Suppressor macrophage treated with lipopolysaccharide for 1 hour (primary cell): ENCODE results near the gene AGMO.
"Not testable (repeated sequence)": the region's sequence is repeated elsewhere in the genome, so short reads cannot be mapped to it uniquely, and the experiment has no call there.

Experiments
- DNase-seq, 3 donors: peaks; one replicate each; pipeline ENCODE4 v3.0.0-alpha.2; 2020 to 2022

The AGMO gene

GRCh38 chr7:15558756-15559155 is 3.1 kb downstream of the AGMO start:
- no peak for DNase-seq

GRCh38 chr7:15557686-15558085 is 4.1 kb downstream of the AGMO start:
- DNase-seq = no peak

DNA sequence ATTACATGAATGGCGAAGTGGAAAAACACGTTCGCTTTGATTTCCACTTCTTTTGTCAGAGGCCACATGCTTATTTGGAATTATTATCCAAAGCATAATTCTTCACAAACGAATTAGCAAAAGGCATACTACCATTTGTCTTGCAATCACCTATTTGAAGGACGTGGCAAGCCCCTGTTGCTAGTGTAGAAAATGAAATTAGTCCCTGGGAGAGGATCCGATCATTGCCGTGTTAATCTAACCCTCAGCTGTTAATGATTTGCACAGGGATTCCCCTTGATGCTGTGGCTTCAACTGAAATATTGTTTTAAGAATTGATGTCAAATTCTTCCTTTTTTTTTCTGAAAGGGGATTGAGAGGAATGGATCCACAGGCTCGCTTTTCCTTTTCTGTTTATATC is 4.6 kb downstream of the AGMO start:
- no peak for DNase-seq

- DNase-seq = no peak
These were observed 5.3 kb downstream of the AGMO start for GRCh38 chr7:15556339-15557105.

- no peak for DNase-seq
These were observed 6.4 kb downstream of the AGMO start for GRCh38 chr7:15555381-15555859.

GRCh38 chr7:15554744-15555143 is 7.1 kb downstream of the AGMO start:
- no peak for DNase-seq

DNA sequence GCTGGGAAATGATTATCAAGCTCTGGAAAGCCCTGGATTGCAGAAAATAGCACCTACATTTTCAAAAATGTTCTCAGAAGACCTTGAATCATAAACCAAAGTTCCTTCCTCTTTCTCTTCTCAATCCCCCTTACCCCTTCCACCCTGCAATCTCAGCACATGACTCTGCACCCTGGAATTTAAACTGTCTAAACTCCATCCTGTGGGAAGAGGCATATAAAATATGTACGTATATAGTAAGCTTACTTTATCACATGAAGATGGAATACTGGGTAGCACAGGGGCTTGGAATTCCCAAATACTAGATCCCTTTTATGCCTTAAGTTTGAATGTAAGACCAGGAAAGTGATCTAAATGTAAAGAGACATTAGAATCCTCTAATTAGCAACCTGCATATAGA is 7.7 kb downstream of the AGMO start:
- no peak for DNase-seq

- DNase-seq = not testable (repeated sequence)
These were observed 14.5 kb downstream of the AGMO start for GRCh38 chr7:15547320-15547719.

GRCh38 chr7:15546272-15546792 is 15.5 kb downstream of the AGMO start:
- DNase-seq = no peak

DNA sequence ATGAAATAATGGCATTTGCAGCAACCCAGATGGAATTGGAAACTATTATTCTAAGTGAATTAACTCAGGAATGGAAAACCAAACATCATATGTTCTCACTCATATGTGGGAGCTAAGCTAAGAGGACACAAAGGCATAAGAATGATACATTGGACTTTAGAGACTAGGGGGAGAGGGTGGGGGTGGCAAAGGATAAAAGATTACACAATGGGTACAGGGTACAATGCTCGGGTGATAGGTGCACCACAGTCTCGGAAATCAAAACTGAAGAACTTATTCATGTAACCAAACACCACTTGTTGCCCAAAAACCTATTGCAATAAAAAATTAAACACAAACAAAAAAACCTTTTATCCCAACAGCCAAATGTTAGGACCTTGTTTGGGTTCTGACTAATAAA is 17.8 kb downstream of the AGMO start:
- DNase-seq = no peak

DNA sequence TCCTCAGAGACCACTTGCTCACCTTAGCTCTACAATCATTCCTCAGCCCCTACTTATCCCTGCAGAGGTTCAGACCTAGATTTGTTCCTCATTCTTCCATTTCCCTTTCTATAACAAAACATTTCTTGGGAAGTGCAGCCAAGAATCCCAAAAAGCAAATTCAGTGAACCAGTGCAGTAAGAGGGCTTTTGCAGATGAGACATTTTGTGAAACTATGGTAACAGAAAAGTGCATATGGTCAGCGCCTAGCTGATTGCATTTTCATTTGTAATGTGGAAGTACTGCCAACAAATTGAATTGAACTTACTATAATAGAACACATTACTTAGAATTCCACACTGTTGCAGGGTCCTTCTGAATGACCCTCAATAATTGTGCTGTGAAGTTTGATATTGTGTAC is 18.6 kb downstream of the AGMO start:
- no peak for DNase-seq

DNA sequence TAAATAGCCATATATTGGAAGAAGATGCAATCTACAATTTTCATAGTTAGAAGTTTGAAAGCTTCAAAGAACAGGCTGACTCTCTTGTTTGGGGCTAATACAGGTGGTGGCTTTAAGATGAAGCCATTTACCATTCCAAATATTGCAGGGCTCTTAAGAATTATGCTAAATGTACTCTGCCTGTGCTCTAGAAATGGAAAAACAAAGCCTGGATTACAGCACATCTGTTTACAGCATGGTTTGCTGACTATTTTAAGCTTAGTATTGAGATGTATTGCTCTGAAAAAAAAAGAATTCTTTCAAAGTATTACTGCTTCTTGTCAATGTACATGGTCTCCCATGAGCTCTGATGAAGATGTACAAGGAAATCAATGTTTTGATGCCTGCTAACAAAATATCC is 34.2 kb downstream of the AGMO start:
- DNase-seq = no peak

DNA sequence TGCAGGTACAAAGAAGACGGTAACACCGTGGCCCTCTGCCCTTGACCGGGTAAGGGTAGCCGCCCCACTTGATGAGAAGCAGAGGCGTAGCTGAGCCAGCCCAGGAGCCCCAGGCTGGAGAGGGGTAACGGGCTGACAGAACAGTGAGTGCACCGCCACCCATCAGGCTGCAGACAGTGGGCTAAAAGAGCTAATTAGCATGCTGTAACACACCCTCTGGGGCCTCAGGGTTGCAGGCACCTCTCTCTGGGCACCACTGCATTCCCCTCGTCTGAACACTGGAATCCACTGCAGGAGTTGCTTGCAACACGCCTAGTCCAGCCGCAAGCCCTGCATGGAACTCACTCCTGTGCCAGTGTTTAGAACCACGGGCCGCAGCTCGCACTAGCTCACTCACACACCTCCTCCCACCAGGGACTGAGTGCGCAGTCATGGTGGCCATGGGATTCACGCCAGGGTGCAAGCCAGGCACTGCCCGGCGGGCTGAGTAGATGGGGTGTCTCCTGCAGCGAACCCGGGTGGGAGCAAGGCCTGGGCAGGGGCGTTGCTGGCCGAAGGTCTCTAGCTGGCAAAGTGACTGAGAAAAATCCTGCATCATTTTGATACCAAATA is 36.1 kb downstream of the AGMO start:
- no peak for DNase-seq

GRCh38 chr7:15524077-15524476 is 37.7 kb downstream of the AGMO start:
- DNase-seq = no peak

DNA sequence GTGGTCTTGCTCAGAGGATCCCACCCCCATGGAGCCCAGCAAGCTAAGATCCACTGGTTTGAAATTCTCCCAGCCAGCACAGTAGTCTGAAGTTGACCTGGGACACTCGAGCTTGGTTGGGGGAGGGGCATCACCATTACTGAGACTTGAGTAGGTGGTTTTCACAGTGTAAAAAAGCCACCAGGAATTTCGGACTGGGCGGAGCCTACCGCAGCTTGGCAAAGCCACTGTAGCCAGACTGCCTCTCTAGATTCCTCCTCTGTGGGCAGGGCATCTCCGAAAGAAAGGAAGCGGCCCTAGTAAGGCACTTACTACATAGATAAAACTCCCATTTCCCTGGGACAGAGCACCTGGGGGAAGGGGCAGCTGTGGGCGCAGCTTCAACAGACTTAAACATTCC is 44.0 kb downstream of the AGMO start:
- DNase-seq = not testable (repeated sequence)

GRCh38 chr7:15515252-15515651 is 46.6 kb downstream of the AGMO start:
- no peak for DNase-seq

DNA sequence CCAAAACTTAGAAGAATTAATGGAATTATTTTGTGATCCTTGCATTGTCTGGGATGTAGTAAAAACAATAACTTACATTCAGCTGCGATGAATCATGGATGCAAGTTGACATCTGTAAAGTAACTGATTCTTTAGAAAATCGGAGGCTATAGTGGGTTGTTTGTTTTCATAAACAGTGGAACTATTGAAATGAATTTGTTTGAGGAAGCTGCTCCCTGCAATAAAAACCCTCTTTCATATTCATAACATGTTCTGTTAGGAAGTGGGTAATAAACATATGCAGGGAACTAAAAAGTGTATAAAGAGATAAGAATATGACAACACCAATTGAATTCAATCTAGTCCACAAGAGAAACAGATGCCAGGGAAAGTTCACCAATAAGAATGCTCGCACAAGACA is 53.6 kb downstream of the AGMO start:
- no peak for DNase-seq

DNA sequence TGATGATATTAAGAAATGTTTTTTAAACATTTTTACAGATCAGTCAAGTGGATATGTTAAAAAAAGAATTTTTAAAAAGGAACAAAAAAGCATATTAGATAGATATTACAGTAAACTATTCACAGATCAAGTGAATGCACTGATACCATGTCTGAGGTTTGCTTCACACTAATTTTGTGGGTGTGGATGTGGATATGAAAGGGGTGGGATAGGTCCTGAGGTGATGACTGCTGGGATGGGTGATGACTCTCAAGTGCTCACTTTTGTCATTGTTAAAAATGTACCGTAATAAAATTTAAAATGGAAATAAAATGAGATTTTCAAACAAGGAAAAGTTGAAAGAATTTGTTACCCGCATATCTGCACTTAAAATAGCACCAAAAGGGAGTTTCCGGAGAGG is 54.1 kb downstream of the AGMO start:
- no peak for DNase-seq

GRCh38 chr7:15507171-15507570 is 54.6 kb downstream of the AGMO start:
- DNase-seq = no peak

DNA sequence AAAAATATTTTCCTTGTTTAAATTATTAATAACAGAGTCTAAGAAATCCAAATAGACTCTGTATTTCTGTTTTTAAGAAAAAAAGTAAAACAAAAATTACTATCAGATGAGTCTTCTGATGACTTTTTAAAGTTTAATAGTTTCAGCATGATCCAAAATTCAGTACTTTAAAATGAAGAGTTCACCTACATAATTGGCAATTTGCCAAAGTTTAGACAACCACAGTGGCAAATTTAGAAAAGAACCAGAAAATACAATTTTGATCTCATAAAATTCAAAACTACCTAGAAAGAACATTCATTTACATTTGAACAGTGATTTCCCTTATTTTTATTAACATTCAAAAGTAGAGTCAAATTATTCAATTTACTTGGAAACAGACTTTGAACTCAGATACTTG is 56.1 kb downstream of the AGMO start:
- no peak for DNase-seq

- DNase-seq = no peak
These were observed 57.5 kb downstream of the AGMO start for GRCh38 chr7:15504351-15504750.

DNA sequence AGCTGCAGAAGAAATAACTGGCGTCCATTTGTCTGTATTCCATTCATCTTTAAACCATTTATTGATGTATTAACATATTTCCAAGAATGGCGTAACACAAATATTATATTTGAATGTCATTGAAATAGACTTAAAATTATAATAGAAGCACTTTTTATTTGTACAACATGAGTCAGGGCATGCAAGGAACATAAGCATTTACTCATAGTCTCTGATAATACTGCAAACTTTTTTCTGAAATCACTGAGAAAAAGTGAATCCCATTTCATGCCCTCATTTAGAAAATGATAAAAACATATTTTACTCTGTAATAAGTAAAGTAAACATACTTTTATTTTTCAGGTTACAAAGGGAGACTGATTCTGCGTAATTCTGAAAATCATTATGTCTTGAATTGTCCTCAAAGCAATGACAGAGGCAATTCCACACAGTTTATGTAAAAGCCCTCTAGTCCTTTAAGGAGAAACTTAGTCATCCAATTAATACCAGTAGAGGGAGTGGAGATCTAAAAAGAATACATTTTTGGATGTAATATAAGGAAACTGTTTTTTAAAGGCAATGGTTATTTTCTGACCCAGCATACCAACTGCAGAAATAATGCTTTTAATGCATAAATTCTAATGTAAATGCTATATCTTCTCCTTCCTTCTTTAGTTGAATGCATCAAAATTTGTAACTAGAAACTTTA is 58.1 kb downstream of the AGMO start:
- DNase-seq = no peak

- DNase-seq = no peak
These were observed 63.4 kb downstream of the AGMO start for GRCh38 chr7:15498465-15498864.

DNA sequence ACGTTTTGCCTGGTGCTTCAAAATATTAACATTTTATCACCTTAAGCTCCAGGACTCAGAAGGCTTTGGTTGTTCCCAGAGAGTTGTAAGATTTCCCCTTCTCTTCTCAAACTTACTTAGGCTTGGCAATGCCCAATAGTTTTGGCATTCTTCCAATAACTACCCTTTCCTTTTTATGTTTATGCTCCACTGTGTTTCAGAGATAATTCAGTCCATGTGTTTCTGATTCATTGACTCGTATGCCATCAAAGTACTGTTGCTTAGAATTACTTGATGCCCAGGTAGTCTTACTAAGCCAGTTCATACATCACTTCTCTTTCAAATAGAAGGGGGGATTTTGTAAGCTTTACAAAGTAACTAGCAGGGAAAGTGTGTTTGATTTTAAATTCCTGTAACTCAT is 66.6 kb downstream of the AGMO start:
- DNase-seq = no peak
